Putamen (tissue), 1 donor: ENCODE measurements around the gene GMCL1.
"Not testable (repeated sequence)": the region's sequence is repeated elsewhere in the genome, so short reads cannot be mapped to it uniquely, and the experiment has no call there.

ENCODE experiments used
- DNase-seq: peaks from one replicate; pipeline ENCODE4 v3.0.0-alpha.2; 2016; ENCODE audit warnings: low spot score

GMCL1 gene

DNA sequence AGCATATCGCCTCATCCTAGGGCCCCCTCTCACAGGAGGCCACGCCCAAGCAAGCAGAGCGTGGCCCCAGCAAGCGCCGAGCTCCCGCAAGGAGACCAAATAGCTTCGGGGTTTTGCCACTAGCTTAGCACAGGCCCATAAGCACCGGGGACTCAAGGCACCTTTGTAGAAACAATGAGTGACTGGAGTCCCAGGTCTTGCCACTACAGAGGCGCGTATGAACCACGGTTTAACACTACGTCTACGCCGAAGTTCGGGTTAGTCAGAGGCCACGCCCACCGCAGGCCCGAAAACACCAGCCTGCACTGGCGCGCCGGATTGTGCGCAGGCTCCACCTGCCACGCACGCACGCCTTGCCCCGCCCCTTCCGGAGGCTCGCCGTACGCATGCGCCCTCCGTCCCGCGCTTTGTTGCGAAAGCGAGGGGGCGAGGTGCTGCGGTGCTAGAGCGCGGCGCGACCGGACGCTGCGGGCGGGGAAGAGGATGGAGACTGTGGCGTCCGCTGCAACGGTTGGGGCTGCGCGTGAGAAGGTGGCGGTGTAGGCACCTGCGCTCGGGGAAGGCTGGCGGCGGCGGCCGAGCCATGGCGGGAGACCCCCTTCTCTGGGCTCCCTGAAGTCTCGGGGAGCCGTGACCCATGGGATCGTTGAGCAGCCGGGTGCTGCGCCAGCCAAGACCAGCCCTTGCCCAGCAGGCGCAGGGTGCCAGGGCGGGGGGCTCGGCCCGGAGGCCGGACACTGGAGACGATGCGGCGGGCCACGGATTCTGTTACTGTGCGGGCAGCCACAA lies at the start of gene GMCL1:
GMCL1 (plus strand) TSS at position 405 of the 789 bp plus-strand sequence; CDS start at position 638, 233 bp downstream.
- DNase-seq, result peak; percentile 94

DNA sequence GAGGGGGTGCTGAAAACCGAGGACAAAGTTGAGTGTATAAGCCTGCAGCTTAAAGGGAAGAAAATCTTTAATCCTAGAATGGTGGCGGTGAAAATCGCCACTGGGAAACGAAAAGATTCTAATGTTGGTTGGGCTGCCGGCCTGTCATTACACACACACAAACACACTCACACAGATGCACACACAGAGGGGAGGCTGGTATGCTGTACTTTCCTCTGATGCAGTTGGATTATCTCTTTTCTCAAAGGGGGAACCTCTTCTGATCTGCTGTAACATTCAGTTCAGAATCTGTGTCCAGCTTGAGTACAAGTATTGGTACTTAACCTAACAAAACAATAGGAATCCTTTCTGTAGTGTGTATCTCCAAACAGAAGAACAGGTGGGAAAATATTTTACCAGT lies 48.5 kb upstream of the GMCL1 start:
- no peak for DNase-seq

DNA sequence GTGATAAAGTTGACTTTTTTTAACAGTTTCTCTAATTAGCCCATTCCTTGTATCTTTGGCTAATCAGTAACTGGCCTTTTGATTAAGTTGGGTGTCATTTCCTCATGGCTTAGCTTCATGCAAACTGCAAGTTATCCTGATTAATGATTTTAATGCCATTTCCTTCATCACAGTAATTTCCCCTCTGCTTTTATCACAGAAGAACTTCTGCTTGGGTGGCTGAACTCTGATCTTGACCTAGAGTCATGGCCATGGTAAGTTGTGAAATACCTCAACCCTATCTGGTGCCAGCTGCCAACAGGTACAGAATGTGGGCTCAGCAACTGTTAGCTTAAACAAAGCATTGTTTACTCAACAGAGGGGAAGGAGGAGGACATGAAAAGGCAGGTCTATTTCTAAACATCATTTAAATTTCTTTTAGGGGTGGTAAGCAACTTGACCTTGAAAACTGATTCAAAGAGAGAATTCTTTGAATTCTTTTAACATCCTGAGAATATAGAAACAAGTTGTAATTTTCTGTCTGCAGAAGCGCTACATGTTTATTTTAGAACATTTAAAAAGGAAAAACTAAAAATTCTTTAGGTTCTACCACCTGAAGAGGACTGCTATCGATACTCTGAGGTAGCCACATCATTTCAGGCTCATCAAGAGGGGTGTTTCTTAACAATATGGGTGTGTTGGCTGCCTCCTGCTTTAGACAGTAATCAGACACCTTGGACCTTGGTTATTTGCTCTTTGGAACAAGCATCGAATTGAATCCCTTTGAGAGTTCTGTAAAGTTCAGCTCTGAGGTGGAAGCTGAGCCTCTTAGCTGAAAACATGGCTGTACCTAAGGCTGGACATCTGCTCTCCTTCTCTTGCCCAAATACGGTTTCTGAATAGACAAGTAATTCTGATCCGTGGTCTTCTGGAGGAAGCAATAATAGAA lies 47.9 kb upstream of the GMCL1 start:
- DNase-seq, result no peak

DNA sequence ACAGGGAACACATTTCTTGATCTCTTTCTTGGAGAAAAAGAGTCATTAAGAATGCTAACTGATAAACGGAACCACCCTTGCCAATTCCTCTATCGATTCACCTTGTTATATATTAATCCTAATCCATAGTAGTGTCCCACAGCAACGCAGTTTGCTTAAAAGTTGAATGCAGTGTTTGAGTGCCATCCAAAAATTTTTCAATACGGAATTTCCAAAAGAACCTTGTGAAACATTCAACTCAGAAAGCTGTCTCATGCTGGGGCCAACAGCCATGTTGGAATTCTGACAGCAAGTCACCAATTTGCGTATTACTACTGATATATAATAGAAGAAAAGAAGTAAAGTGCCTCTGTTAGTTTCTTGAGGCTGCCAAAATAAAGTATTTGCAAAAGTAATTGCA lies 45.2 kb upstream of the GMCL1 start:
- DNase-seq, result no peak

DNA sequence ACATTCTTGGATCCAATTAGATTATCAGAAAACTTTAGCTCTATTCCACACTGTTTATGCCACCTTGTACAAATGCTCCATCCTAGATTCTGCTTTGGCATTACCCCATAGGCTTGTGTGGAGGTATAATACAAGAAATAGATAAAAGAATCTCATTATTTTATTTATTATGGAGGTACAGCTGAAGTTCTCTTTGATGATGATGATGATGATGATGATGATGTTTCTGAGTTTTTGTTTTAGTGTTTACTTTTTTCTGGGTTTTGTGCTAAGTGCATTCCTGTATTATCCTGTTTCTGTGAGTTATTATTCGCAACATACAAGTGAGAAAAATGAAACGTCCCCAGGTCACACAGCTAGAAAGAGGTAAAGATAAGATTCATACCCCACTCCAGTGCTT lies 44.1 kb upstream of the GMCL1 start:
- no peak for DNase-seq

DNA sequence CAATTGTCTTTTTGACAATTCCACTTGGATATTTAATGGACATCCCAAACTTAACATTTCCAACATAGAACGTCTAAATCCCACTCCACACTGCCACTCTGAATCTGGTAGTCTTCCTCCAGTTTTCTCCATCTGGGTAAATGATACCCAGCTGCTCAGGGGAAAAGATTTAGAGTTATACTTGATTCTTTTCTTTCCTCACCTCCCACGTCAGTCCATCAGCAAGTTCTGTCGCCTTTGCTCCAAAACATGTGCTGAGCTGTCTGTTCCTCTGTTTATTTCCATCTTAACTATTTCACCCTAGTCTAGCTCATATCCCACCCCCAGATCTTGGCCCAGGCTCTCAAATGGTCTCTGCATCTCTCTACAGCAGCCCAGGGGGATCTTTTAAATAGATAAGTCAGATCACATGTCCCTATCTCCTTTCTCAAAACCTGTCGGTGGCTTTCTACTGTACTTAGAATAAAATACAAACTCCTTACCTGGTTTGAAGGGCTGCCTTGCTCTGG lies 43.4 kb upstream of the GMCL1 start:
- DNase-seq, result no peak

DNA sequence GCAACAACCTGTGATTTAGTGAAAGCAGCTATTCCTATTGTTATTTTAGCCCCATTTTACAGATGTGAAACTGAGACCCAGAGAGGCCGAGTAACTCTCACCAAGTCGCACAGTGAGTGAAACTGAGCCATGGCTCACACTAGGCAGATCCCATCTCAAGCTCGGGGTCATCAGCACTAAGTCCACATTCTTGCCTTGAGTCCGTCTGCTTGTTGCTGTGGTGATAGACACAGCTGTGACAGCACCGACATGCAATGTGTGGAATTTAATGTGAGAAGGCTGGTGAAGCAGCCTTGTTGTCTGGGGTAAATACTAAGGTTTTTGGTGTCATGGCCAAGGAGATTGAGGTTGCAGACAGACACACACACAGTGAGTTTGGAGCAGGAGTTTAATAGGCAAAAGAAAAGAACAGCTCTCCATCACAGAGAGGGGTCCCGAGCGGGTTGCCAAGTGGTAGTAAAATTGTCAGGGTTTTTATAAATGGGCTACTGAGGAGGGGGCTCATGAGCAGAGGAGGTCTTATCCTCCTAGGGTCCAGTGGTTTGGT lies 40.2 kb upstream of the GMCL1 start:
- no peak for DNase-seq

GRCh38 chr2:69789772-69790600 lies 39.5 kb upstream of the GMCL1 start:
- DNase-seq, result no peak

DNA sequence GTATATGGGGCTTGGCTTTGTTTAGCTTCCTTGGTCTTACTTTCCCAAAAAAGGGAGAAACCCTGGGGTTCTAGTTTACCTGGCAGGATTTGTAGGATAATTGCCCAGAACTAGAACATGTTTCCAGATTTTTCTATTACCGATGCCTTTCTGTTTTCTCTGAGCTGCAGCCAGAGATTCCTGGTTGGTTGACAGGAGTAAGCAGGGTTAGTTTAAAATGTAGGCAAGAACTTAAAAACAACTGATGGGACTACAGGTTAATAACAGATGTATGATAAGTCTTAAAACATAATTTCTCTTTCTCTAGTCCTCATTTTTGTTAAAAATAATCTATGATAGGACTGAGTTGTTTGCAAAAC lies 38.9 kb upstream of the GMCL1 start:
- DNase-seq, result no peak

GRCh38 chr2:69791045-69791444 lies 38.4 kb upstream of the GMCL1 start:
- DNase-seq, result no peak

GRCh38 chr2:69796174-69796573 lies 33.3 kb upstream of the GMCL1 start:
- DNase-seq, result no peak

DNA sequence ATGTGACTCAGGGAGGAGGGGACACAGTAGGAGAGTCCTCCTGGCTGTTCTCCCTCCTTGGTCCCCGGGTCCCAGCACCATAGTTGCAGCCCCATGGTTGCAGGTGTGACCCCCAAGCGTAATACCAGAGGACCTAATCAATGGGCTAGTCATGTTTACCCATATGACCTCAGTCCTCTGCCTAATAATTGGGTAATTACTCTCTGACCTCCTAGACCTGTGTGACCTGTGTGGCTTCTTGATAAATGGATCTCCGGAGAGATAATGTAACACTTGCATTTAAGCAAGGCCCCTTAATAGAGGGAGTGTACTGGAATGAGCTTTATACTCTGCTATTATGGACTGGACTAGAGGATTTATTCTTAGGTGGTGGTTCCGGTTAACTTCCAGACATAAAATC lies 32.2 kb upstream of the GMCL1 start:
- no peak for DNase-seq

DNA sequence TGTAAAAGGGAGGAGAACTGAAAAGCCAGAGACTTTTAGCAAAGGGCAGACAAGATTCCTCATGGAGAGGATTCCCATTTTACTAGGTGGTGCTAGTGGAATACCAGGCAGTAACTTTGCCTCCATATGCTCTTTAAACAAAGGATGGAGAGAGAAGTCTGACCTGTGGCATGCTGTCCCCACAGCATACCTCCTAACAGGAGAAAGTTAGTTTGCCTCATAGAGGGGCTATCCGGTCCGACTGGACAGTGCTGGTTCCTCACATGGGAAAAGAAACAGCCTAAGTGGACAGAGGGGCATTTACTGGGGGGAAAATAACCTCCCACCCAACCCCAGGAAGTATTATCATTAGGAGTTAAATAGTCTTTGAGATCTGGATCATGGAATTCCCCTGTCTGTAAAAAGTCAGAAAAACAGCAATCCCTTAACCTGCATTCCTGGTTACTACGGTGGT lies 31.6 kb upstream of the GMCL1 start:
- no peak for DNase-seq

DNA sequence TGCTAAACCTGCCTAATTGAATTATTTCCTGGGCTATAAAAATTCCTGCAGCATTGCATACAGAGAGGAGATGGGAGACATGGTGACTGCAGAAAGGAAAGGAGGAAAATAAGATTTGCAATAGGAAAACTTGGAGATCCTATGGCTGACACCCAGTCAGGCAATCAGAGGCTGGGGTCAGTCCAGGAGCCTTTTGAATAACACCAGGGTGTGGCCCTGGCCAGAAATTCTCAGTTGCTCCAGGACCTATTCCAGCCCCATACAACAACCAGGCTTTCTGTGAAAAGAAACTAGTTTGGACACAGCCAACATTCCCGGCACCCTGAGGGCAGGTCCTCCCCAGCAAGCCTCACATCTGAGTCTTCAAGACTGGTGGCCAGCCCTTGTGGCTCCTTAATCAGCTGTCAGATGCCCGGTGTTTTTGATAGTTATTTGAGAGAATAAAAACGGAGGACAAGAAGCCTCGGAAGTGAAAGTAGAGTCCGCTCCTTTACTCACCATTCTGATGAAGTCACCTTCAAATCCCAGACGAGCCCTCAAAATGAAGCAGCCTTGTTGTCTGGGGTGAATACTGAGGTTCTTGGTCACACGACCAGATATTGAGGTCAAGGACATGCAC lies 31.1 kb upstream of the GMCL1 start:
- no peak for DNase-seq

- no peak for DNase-seq
Measured at GRCh38 chr2:69798909-69799526, 30.4 kb upstream of the GMCL1 start.

- no peak for DNase-seq
Measured at GRCh38 chr2:69801745-69802290, 27.6 kb upstream of the GMCL1 start.

- DNase-seq, result not testable (repeated sequence)
Measured at GRCh38 chr2:69802781-69803367, 26.6 kb upstream of the GMCL1 start.

DNA sequence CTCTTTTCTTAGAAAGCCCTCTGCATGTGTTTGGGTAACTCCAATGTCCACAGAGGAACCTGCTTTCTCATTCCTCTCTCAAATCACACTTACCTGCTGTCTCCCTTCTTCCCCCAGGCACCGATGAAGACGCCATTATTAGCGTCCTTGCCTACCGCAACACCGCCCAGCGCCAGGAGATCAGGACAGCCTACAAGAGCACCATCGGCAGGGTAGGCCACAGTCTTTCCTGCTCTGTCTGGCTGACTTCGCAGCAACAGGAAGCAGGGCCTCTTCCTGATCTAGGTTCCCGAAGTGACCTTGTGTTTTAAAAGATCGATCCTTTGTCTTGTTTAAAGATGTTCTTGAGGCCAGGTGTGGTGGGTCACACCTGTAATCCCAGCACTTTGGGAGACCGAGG lies 25.0 kb upstream of the GMCL1 start:
- DNase-seq, result no peak

DNA sequence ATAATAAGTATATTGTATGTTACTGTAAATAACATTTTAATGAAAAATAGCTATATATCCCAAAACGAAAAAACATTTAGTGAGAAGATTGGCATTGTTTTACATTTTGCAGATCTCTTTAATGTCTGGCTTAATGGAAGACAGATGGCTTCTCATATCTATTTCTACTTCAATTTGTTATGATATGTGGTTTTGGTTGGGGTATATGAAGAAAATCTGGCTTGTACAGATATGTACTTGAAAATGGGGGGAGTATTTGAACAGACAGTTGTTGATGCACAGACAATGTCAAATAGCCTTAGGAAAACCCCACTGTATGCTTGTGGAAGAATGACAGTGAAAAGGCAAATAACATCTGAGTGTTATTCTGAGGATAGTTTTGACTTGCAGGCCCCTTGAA lies 23.6 kb upstream of the GMCL1 start:
- no peak for DNase-seq
